ENCODE data around the gene PPP2R5E.

DNA sequence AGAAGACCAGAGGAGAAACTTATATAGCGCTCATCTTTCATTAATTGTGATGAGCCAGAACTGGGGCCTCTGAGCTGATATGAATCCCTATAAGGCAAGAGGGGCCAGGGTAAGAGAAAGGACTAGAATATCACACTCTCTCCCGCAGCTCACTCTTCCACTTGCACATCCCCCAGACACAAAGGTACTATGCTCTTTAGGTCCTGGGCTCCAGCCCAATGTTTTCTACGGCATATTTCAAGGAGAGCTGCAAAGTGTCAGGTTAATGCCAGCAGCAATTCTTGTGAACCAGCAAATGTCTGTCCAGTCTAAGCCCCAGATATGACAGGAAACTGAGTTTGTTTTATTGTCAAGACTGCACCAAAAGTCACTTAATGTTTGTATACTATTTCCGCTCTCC lies 29.4 kb downstream of the PPP2R5E start:
- TF ChIP-seq POLR2AphosphoS5 (IDR thresholded peaks at IDR 0.05): no peak
- TF ChIP-seq, protein P1, sequence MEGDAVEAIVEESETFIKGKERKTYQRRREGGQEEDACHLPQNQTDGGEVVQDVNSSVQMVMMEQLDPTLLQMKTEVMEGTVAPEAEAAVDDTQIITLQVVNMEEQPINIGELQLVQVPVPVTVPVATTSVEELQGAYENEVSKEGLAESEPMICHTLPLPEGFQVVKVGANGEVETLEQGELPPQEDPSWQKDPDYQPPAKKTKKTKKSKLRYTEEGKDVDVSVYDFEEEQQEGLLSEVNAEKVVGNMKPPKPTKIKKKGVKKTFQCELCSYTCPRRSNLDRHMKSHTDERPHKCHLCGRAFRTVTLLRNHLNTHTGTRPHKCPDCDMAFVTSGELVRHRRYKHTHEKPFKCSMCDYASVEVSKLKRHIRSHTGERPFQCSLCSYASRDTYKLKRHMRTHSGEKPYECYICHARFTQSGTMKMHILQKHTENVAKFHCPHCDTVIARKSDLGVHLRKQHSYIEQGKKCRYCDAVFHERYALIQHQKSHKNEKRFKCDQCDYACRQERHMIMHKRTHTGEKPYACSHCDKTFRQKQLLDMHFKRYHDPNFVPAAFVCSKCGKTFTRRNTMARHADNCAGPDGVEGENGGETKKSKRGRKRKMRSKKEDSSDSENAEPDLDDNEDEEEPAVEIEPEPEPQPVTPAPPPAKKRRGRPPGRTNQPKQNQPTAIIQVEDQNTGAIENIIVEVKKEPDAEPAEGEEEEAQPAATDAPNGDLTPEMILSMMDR (IDR thresholded peaks at IDR 0.05): no peak

All from suprapubic skin (tissue), 3 donors.